Common myeloid progenitor, CD34-positive (primary cell): ENCODE data around the gene ANGEL1.

ENCODE experiments used
- CTCF ChIA-PET: fragments of 350-600 bp; sonication (Branson Sonifier 250); formaldehyde crosslinking; loops from one replicate; lab custom pipeline; 2021; ENCODE audit warnings: antibody characterized with exemption; lab: Charles Lee
- POLR2A ChIA-PET: fragments of 350-600 bp; sonication (Branson Sonifier 250); formaldehyde crosslinking; loops from one replicate; lab custom pipeline; 2021; ENCODE audit warnings: antibody characterized with exemption; lab: Charles Lee
- DNase-seq, 3 donors: peaks; one replicate each; pipeline versions ENCODE4 v3.0.0 to v3.0.0-alpha.2; 2013
- H3K27ac ChIP-seq, 2 experiments: 1 replicate in 1 of 2; 2 replicates in 1 of 2; pipeline ENCODE4 v1.7.0; 2013; ENCODE audit warnings: inconsistent platforms in 2 of 2, low read length in 2 of 2, mild to moderate bottlenecking in 2 of 2, low read depth in 1 of 2, moderate library complexity in 1 of 2; ENCODE audit not compliant: severe bottlenecking in 2 of 2, insufficient read depth in 1 of 2, poor library complexity in 1 of 2
- H3K27me3 ChIP-seq, 5 experiments: replicated peaks in 2 of 5; 1 replicate in 3 of 5; 2 replicates in 2 of 5; pipeline versions ENCODE4 v1.6.1 to v1.7.0; 2013; ENCODE audit warnings: low read length in 4 of 5, mild to moderate bottlenecking in 2 of 5, moderate library complexity in 2 of 5, inconsistent platforms in 1 of 5; ENCODE audit not compliant: insufficient read depth in 5 of 5, control insufficient read depth in 4 of 5
- H3K36me3 ChIP-seq, 4 experiments: 1 replicate in 2 of 4; 2 replicates in 2 of 4; pipeline versions ENCODE4 v1.6.1 to v1.7.0; 2013; ENCODE audit warnings: low read length in 3 of 4, control low read depth in 1 of 4, mild to moderate bottlenecking in 1 of 4; ENCODE audit not compliant: control insufficient read depth in 4 of 4, insufficient read depth in 4 of 4
- H3K4me1 ChIP-seq, 4 experiments: 1 replicate in 3 of 4; 2 replicates in 1 of 4; pipeline versions ENCODE4 v1.6.1 to v1.7.1; 2013; ENCODE audit warnings: low read length in 3 of 4, mild to moderate bottlenecking in 3 of 4, control low read depth in 1 of 4, inconsistent platforms in 1 of 4, moderate library complexity in 1 of 4; ENCODE audit not compliant: control insufficient read depth in 4 of 4, insufficient read depth in 4 of 4; ENCODE audit errors: control extremely low read depth in 1 of 4
- H3K4me3 ChIP-seq, 7 experiments: 1 replicate in 4 of 7; 2 replicates in 3 of 7; pipeline versions ENCODE4 v1.5.1 to v1.7.0; 2013; ENCODE audit warnings: mild to moderate bottlenecking in 7 of 7, low read length in 6 of 7, moderate library complexity in 6 of 7, inconsistent platforms in 2 of 7, low read depth in 2 of 7, control low read depth in 1 of 7; ENCODE audit not compliant: insufficient read depth in 4 of 7, control insufficient read depth in 1 of 7; ENCODE audit errors: extremely low read depth in 1 of 7
- H3K9me3 ChIP-seq, 5 experiments: 1 replicate in 4 of 5; 2 replicates in 1 of 5; pipeline versions ENCODE4 v1.6.1 to v1.7.1; 2013; ENCODE audit warnings: low read length in 4 of 5, mild to moderate bottlenecking in 2 of 5, inconsistent platforms in 1 of 5, low read depth in 1 of 5, moderate library complexity in 1 of 5; ENCODE audit not compliant: control insufficient read depth in 4 of 5, insufficient read depth in 2 of 5; ENCODE audit errors: control extremely low read depth in 1 of 5
- WGBS: methylation state at CpG from one replicate; pipeline ENCODE4 v1.1.5; 2013; ENCODE audit not compliant: insufficient coverage; 5-methylcytosine and 5-hydroxymethylcytosine counted together

Gene ANGEL1

GRCh38 chr14:76767681-76768656 is 44.7 kb downstream of the ANGEL1 start:
- POLR2A ChIA-PET = interaction anchor here (0.6 to 1.3 kb wide), 7 partner anchors 9 to 65 kb away, joined by 3 to 9 read pairs (median 3); no protein-coding TSS in a partner anchor
- Histone ChIP-seq H3K4me3 (peak overlapping the region in 3 of 7 experiments; percentile 26 to 46 (median 43)), H3K27me3 (peaks cover 0 to 3% (median under 1%) of the 10 kb centered on the region in 5 experiments), H3K4me1 (peaks cover under 1 to 54% (median 50%) of the 10 kb centered on the region in 4 experiments), H3K9me3 (no peaks in the 10 kb centered on the region), H3K36me3 (no peaks in the 10 kb centered on the region), H3K27ac (peak overlapping the region; percentile 50 to 78)
- 30% methylated on average over 12 of the region's 15 CpGs for WGBS
- CTCF ChIA-PET = interaction anchor here (0.9 to 11.4 kb wide), 6 partner anchors 8 to 56 kb away, joined by 3 to 200 read pairs (median 12); no protein-coding TSS in a partner anchor
- peak; percentile 96 to 100 (median 99) for DNase-seq

- H3K27ac ChIP-seq = no peak overlapping the region
- no peak for DNase-seq
- H3K27me3 ChIP-seq = peaks cover 0 to 22% (median 8%) of the 10 kb centered on the region in 5 experiments
- 100% methylated on average over 3 of the region's 6 CpGs for WGBS
- no peaks in the 10 kb centered on the region for H3K9me3 ChIP-seq
- peaks cover 0 to 53% (median 49%) of the 10 kb centered on the region in 4 experiments for H3K4me1 ChIP-seq
- CTCF ChIA-PET = interaction anchor here (1.4 to 11.4 kb wide), 4 partner anchors 12 to 54 kb away, joined by 3 to 200 read pairs (median 64); no protein-coding TSS in a partner anchor
- H3K36me3 ChIP-seq = no peaks in the 10 kb centered on the region
- no peak overlapping the region for H3K4me3 ChIP-seq
- POLR2A ChIA-PET = no interaction called here
Observed at GRCh38 chr14:76765461-76765931, 47.2 kb downstream of the ANGEL1 start.

- POLR2A ChIA-PET = no interaction called here
- Histone ChIP-seq H3K9me3 (no peaks in the 10 kb centered on the region), H3K4me3 (no peak overlapping the region), H3K36me3 (no peaks in the 10 kb centered on the region), H3K4me1 (peaks cover 0 to 37% (median 31%) of the 10 kb centered on the region in 4 experiments), H3K27me3 (peaks cover 0 to 24% (median 8%) of the 10 kb centered on the region in 5 experiments), H3K27ac (no peak overlapping the region)
- CTCF ChIA-PET = interaction anchor here (11.4 kb wide), 1 partner anchor 21 kb away, joined by 200 read pairs; no protein-coding TSS in a partner anchor
- DNase-seq = no peak
- WGBS = 97% methylated on average over 11 of the region's 14 CpGs
Observed at GRCh38 chr14:76763096-76764041, 49.3 kb downstream of the ANGEL1 start.

GRCh38 chr14:76762411-76763095 is 50.1 kb downstream of the ANGEL1 start:
- ChIA-PET CTCF (interaction anchor here (1.2 to 4.8 kb wide), 5 partner anchors 8 to 52 kb away, joined by 3 to 34 read pairs (median 4); no protein-coding TSS in a partner anchor), POLR2A (interaction anchor here (2.0 kb wide), 1 partner anchor 11 kb away, joined by 11 read pairs; no protein-coding TSS in a partner anchor)
- DNase-seq = no peak
- H3K36me3 ChIP-seq = no peaks in the 10 kb centered on the region
- H3K4me1 ChIP-seq = peaks cover 0 to 30% (median 23%) of the 10 kb centered on the region in 4 experiments
- H3K9me3 ChIP-seq = no peaks in the 10 kb centered on the region
- 42% methylated on average over 21 of the region's 28 CpGs for WGBS
- H3K27ac ChIP-seq = no peak overlapping the region
- peaks cover 0 to 24% (median 8%) of the 10 kb centered on the region in 5 experiments for H3K27me3 ChIP-seq
- H3K4me3 ChIP-seq = peak overlapping the region; percentile 45 to 82 (median 61)

GRCh38 chr14:76761960-76762410 is 50.7 kb downstream of the ANGEL1 start:
- Histone ChIP-seq H3K9me3 (no peaks in the 10 kb centered on the region), H3K4me1 (peaks cover 0 to 25% (median 19%) of the 10 kb centered on the region in 4 experiments), H3K36me3 (no peaks in the 10 kb centered on the region), H3K27me3 (peaks cover 0 to 24% (median 8%) of the 10 kb centered on the region in 5 experiments), H3K27ac (no peak overlapping the region), H3K4me3 (peak overlapping the region; percentile 45 to 82 (median 61))
- POLR2A ChIA-PET = interaction anchor here (0.9 to 2.0 kb wide), 3 partner anchors 12 to 52 kb away, joined by 3 to 11 read pairs (median 4); no protein-coding TSS in a partner anchor
- CTCF ChIA-PET = interaction anchor here (0.8 to 4.8 kb wide), 8 partner anchors 9 to 52 kb away, joined by 3 to 34 read pairs (median 4); no protein-coding TSS in a partner anchor
- peak in 1 of 3 donors; percentile 27 for DNase-seq
- WGBS = under 1% methylated on average over 51 of the region's 54 CpGs
